OCI-LY7 (cell line): Measurements from ENCODE around the gene TMEM143.

ENCODE experiments used
- EZH2phosphoT487 ChIP-seq: fragments of 200-600 bp; sonication (generic); IDR thresholded peaks from 2 replicates; pipeline ENCODE4 v1.6.1; 2018; ENCODE audit warnings: low read depth, borderline replicate concordance, mild to moderate bottlenecking, mixed run types, antibody characterized with exemption, low read length, moderate library complexity, mixed read lengths
- TF ChIP-seq, protein P1 (sequence below): fragments of 200-600 bp; sonication (generic); conservative IDR thresholded peaks from 2 replicates; pipeline ENCODE4 v1.5.1; 2014; ENCODE audit warnings: mild to moderate bottlenecking, antibody characterized with exemption, low read length, moderate library complexity, mixed read lengths

- TF ChIP-seq, protein P1, sequence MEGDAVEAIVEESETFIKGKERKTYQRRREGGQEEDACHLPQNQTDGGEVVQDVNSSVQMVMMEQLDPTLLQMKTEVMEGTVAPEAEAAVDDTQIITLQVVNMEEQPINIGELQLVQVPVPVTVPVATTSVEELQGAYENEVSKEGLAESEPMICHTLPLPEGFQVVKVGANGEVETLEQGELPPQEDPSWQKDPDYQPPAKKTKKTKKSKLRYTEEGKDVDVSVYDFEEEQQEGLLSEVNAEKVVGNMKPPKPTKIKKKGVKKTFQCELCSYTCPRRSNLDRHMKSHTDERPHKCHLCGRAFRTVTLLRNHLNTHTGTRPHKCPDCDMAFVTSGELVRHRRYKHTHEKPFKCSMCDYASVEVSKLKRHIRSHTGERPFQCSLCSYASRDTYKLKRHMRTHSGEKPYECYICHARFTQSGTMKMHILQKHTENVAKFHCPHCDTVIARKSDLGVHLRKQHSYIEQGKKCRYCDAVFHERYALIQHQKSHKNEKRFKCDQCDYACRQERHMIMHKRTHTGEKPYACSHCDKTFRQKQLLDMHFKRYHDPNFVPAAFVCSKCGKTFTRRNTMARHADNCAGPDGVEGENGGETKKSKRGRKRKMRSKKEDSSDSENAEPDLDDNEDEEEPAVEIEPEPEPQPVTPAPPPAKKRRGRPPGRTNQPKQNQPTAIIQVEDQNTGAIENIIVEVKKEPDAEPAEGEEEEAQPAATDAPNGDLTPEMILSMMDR, result no peak
- TF ChIP-seq EZH2phosphoT487, result no peak
Measured at GRCh38 chr19:48396824-48397176, 33.1 kb upstream of the TMEM143 start.
